Neural progenitor cell (in vitro differentiated cells): Measurements from ENCODE around the gene AASDH. TPM values are rescaled to one million over a fixed set of nuclear protein-coding genes. Genes with fewer than 3 reads are reported as not detected.
A peak's percentile ranks its signal among the peaks of the same experiment; 100 is the strongest.

Experiments used
- DNase-seq: peaks from one replicate; pipeline ENCODE4 v3.0.0-alpha.2; 2016; ENCODE audit warnings: low spot score
- H2AFZ ChIP-seq: fragments of 200-600 bp; sonication (generic); replicated peaks from 2 replicates; pipeline ENCODE4 v1.6.1; 2016; ENCODE audit warnings: antibody characterized with exemption
- H3F3A ChIP-seq: fragments of 200-600 bp; sonication (generic); 2 replicates; pipeline ENCODE4 v1.6.1; 2016; ENCODE audit warnings: antibody characterized with exemption, low read depth
- H3K27ac ChIP-seq: fragments of 200-600 bp; sonication (generic); 2 replicates; pipeline ENCODE4 v1.5.1; 2016; ENCODE audit warnings: mild to moderate bottlenecking
- H3K27me3 ChIP-seq: fragments of 200-600 bp; sonication (generic); 2 replicates; pipeline ENCODE4 v1.6.1; 2016; ENCODE audit warnings: mild to moderate bottlenecking, moderate library complexity
- H3K36me3 ChIP-seq: fragments of 200-600 bp; sonication (generic); 2 replicates; pipeline ENCODE4 v1.5.1; 2016
- H3K4me1 ChIP-seq: fragments of 200-600 bp; sonication (generic); 2 replicates; pipeline ENCODE4 v1.6.1; 2016; ENCODE audit warnings: mixed run types
- H3K4me2 ChIP-seq: fragments of 200-600 bp; sonication (generic); 2 replicates; pipeline ENCODE4 v1.6.1; 2016
- H3K4me3 ChIP-seq: fragments of 200-600 bp; sonication (generic); 2 replicates; pipeline ENCODE4 v1.5.1; 2016
- H3K79me2 ChIP-seq: fragments of 200-600 bp; sonication (generic); 2 replicates; pipeline ENCODE4 v1.6.1; 2016; ENCODE audit warnings: low read depth
- H3K9ac ChIP-seq: fragments of 200-600 bp; sonication (generic); 2 replicates; pipeline ENCODE4 v1.6.1; 2016
- H3K9me3 ChIP-seq: fragments of 200-600 bp; sonication (generic); 2 replicates; pipeline ENCODE4 v1.5.1; 2016; ENCODE audit warnings: low read depth
- H4K20me1 ChIP-seq: fragments of 200-600 bp; sonication (generic); 2 replicates; pipeline ENCODE4 v1.6.1; 2016; ENCODE audit warnings: low read depth
- H3K27ac Mint-ChIP-seq: 3 replicates; pipeline ENCODE4 v1.8.0; 2021; ENCODE audit warnings: mixed read lengths
- H3K27me3 Mint-ChIP-seq: 2 replicates; pipeline ENCODE4 v1.8.0; 2022; ENCODE audit warnings: low read depth, mild to moderate bottlenecking, inconsistent platforms, moderate library complexity, mixed read lengths; ENCODE audit not compliant: insufficient read depth
- H3K36me3 Mint-ChIP-seq: 3 replicates; pipeline ENCODE4 v1.8.0; 2021; ENCODE audit warnings: mixed read lengths
- H3K4me1 Mint-ChIP-seq: 3 replicates; pipeline ENCODE4 v1.8.0; 2021; ENCODE audit warnings: mixed read lengths
- H3K4me3 Mint-ChIP-seq: 3 replicates; pipeline ENCODE4 v1.8.0; 2021; ENCODE audit warnings: mild to moderate bottlenecking, moderate library complexity, mixed read lengths
- H3K9me3 Mint-ChIP-seq: 3 replicates; pipeline ENCODE4 v1.8.0; 2020; ENCODE audit warnings: mixed read lengths
- CTCF ChIP-seq: fragments of 200-600 bp; sonication (generic); IDR thresholded peaks from 2 replicates; pipeline ENCODE4 v1.5.1; 2017; ENCODE audit warnings: antibody characterized with exemption, mild to moderate bottlenecking
- EZH2 ChIP-seq: fragments of 200-600 bp; sonication (generic); IDR thresholded peaks from 2 replicates; pipeline ENCODE4 v1.6.1; 2017; ENCODE audit warnings: antibody characterized with exemption, mild to moderate bottlenecking, moderate library complexity
- EZH2phosphoT487 ChIP-seq: fragments of 200-600 bp; sonication (generic); IDR thresholded peaks from 2 replicates; pipeline ENCODE4 v1.6.1; 2017; ENCODE audit warnings: antibody characterized with exemption
- total RNA-seq: library from RNA; depleted of rRNA; stranded (reverse); fragments of >200 nt; gene quantifications from 2 replicates; pipeline ENCODE4 v1.2.3, GENCODE V29; 2015; ENCODE audit warnings: low replicate concordance

The AASDH gene
- total RNA-seq, 1 donor from 2014 or later: 33.1 TPM

GRCh38 chr4:56323327-56323726 lies 64.0 kb downstream of the AASDH start:
- Histone ChIP-seq H3K79me2 (no peaks in the 10 kb centered on the region), H4K20me1 (no peaks in the 10 kb centered on the region), H2AFZ (no peak overlapping the region), H3K27ac (peak overlapping the region; percentile 72), H3F3A (peaks cover 4% of the 10 kb centered on the region), H3K36me3 (peaks cover 3% of the 10 kb centered on the region), H3K4me3 (no peak overlapping the region), H3K4me1 (no peaks in the 10 kb centered on the region), H3K27me3 (no peaks in the 10 kb centered on the region), H3K9me3 (no peaks in the 10 kb centered on the region), H3K4me2 (no peak overlapping the region), H3K9ac (no peak overlapping the region)
- peaks cover 18% of the 10 kb centered on the region for H3K36me3 Mint-ChIP-seq
- no peak for DNase-seq
- TF ChIP-seq CTCF (no peak), EZH2 (no peak), EZH2phosphoT487 (no peak)
- peaks cover 3% of the 10 kb centered on the region for H3K4me1 Mint-ChIP-seq
- H3K9me3 Mint-ChIP-seq: no peaks in the 10 kb centered on the region
- peaks cover 3% of the 10 kb centered on the region for H3K27me3 Mint-ChIP-seq
- no peak overlapping the region for H3K4me3 Mint-ChIP-seq
- H3K27ac Mint-ChIP-seq: no peak overlapping the region

DNA sequence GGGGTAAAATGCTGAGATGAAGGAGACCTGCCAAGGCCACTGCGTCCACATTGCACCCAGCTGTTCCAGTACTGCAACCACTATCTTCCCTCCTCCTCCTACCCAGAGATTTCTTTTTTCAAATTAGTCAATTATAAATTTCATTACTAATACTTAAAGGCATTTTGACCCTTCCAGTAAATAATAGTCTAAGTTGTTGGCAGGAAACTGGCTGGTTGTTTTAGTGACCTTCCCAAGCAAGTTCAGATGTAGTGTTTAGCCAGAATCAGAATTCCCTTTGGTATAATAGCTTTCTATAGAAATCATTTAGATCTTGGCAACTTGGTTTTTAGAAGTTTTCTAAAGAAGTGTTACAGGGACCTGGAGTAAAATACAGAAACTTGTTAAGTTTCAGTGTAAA lies 66.0 kb downstream of the AASDH start:
- peaks cover 4% of the 10 kb centered on the region for H3F3A ChIP-seq
- H3K27me3 ChIP-seq: no peaks in the 10 kb centered on the region
- no peaks in the 10 kb centered on the region for H3K9me3 Mint-ChIP-seq
- H2AFZ ChIP-seq: no peak overlapping the region
- no peaks in the 10 kb centered on the region for H3K9me3 ChIP-seq
- H4K20me1 ChIP-seq: no peaks in the 10 kb centered on the region
- H3K4me1 Mint-ChIP-seq: peaks cover 3% of the 10 kb centered on the region
- H3K36me3 ChIP-seq: peaks cover 3% of the 10 kb centered on the region
- peak overlapping the region; percentile 33 for H3K27ac Mint-ChIP-seq
- no peaks in the 10 kb centered on the region for H3K4me1 ChIP-seq
- H3K27ac ChIP-seq: no peak overlapping the region
- H3K4me3 ChIP-seq: no peak overlapping the region
- DNase-seq: no peak
- no peak overlapping the region for H3K4me2 ChIP-seq
- H3K4me3 Mint-ChIP-seq: no peak overlapping the region
- no peak for TF ChIP-seq EZH2
- no peak for TF ChIP-seq EZH2phosphoT487
- no peak for TF ChIP-seq CTCF
- no peaks in the 10 kb centered on the region for H3K79me2 ChIP-seq
- peaks cover 11% of the 10 kb centered on the region for H3K36me3 Mint-ChIP-seq
- no peak overlapping the region for H3K9ac ChIP-seq
- H3K27me3 Mint-ChIP-seq: no peaks in the 10 kb centered on the region

- Mint-ChIP-seq H3K27me3 (peaks cover 2% of the 10 kb centered on the region), H3K4me3 (no peak overlapping the region), H3K9me3 (no peaks in the 10 kb centered on the region), H3K27ac (no peak overlapping the region), H3K36me3 (peaks cover 6% of the 10 kb centered on the region), H3K4me1 (no peaks in the 10 kb centered on the region)
- Histone ChIP-seq H3K36me3 (peaks cover 3% of the 10 kb centered on the region), H3K9me3 (no peaks in the 10 kb centered on the region), H3K27ac (no peak overlapping the region), H3K4me1 (no peaks in the 10 kb centered on the region), H3F3A (peaks cover 4% of the 10 kb centered on the region), H2AFZ (no peak overlapping the region), H4K20me1 (no peaks in the 10 kb centered on the region), H3K9ac (no peak overlapping the region), H3K79me2 (no peaks in the 10 kb centered on the region), H3K4me3 (no peak overlapping the region), H3K4me2 (no peak overlapping the region), H3K27me3 (no peaks in the 10 kb centered on the region)
- TF ChIP-seq EZH2 (no peak), EZH2phosphoT487 (no peak), CTCF (no peak)
- no peak for DNase-seq
These were observed 67.0 kb downstream of the AASDH start for GRCh38 chr4:56320293-56320692.

DNA sequence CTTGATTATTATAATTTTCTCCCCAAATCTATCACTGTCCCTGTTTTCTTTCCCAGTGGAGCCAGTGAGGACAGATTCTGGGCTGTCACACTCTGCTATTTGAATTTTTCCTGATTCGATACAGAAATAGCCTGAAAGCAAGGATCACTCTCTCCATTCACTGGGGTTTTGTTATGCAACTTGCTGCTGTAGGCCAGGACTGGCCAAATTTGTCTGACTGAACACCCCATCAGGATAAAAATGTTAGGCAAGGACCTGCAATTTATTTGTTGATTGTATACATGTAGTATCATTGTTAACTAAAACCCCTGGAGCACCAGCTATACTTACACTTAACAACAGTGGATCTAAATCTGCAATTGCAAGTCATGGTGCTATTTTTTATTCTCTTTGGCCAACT lies 68.7 kb downstream of the AASDH start:
- no peak for DNase-seq
- Histone ChIP-seq H3K27me3 (no peaks in the 10 kb centered on the region), H3K79me2 (no peaks in the 10 kb centered on the region), H3K36me3 (no peaks in the 10 kb centered on the region), H4K20me1 (no peaks in the 10 kb centered on the region), H3K9ac (no peak overlapping the region), H3K9me3 (no peaks in the 10 kb centered on the region), H3K27ac (no peak overlapping the region), H3K4me1 (no peaks in the 10 kb centered on the region), H2AFZ (no peak overlapping the region), H3K4me3 (no peak overlapping the region), H3K4me2 (no peak overlapping the region), H3F3A (peaks cover 4% of the 10 kb centered on the region)
- no peak overlapping the region for H3K4me3 Mint-ChIP-seq
- no peak for TF ChIP-seq CTCF
- TF ChIP-seq EZH2: no peak
- TF ChIP-seq EZH2phosphoT487: no peak
- H3K36me3 Mint-ChIP-seq: peaks cover 16% of the 10 kb centered on the region
- H3K27ac Mint-ChIP-seq: no peak overlapping the region
- H3K9me3 Mint-ChIP-seq: no peaks in the 10 kb centered on the region
- H3K27me3 Mint-ChIP-seq: peaks cover 2% of the 10 kb centered on the region
- H3K4me1 Mint-ChIP-seq: no peaks in the 10 kb centered on the region
